NT2/D1 (cell line): ENCODE results near the gene SPATA6.

Experiments
- SUZ12 ChIP-seq: IDR thresholded peaks from 2 replicates; pipeline ENCODE4 v1.6.1; 2011; ENCODE audit not compliant: insufficient read length, insufficient read depth; ENCODE audit errors: extremely low read depth
- YY1 ChIP-seq: IDR thresholded peaks from 2 replicates; pipeline ENCODE4 v1.6.1; 2011; ENCODE audit not compliant: insufficient read length, insufficient read depth
- ZNF274 ChIP-seq: IDR thresholded peaks from 2 replicates; pipeline ENCODE4 v1.6.1; 2011; ENCODE audit warnings: mild to moderate bottlenecking, low read depth, low read length

DNA sequence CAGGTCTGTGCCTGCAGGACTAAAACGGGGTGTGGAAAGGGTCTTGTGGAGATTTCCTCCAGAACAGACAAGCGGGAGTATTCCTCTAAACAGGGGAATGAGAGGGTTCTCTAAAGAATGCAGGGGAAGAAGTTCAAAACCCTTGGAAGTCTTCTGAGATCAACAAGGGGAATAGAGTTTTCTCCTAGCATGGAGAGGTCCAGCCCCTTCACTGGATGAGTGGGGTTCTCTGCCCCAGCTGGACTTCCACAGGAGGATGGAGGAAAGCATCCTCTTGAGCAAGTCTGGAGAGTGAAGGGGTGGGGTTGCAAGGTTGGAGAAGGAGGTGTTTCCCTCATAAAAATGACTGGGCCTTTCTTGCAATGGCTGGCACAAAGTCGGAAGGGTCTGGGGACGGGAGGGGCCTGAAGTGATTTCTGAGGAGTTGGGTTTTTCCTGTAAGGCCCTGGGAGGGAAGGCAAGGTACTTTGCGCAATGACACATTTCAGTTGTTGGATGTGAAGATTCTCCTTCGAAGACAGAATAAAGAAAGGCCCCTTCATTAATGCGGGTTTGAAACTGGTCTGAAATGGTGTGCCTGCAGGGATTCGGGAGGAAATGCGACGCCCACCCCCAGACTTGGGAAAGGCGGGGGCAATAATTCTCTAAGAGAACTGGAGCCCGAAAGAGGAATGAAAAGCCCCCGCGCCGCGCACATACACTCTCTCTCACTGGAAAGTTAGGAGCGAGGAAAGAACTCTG, 884 bp downstream of the SPATA6 start:
- TF ChIP-seq ZNF274 = no peak
- TF ChIP-seq YY1 = no peak
- TF ChIP-seq SUZ12 = no peak
